ENCODE data around the gene RXRA.

GRCh38 chr9:134485653-134486052 lies 159.4 kb downstream of the RXRA start:
- TF ChIP-seq CTCF (IDR thresholded peaks at IDR 0.05) (no peak), POLR2A (IDR thresholded peaks at IDR 0.05) (no peak), EP300 (IDR thresholded peaks at IDR 0.05) (no peak)

Data from tibial nerve (tissue), 4 donors.